Smooth muscle cell (in vitro differentiated cells): ENCODE data around the gene NLGN1. TPM values are rescaled to one million over a fixed set of nuclear protein-coding genes. Genes with fewer than 3 reads are reported as not detected.

Experiments
- DNase-seq: peaks from one replicate; lab custom pipeline; 2025; ENCODE audit not compliant: unreplicated experiment; lab: John Stamatoyannopoulos, UW
- H2AFZ ChIP-seq: fragments of 200-600 bp; sonication (generic); 2 replicates; pipeline ENCODE4 v1.6.0; 2016; ENCODE audit warnings: antibody characterized with exemption, low read depth, mild to moderate bottlenecking
- H3F3A ChIP-seq: fragments of 200-600 bp; sonication (generic); 2 replicates; pipeline ENCODE4 v1.6.0; 2017; ENCODE audit warnings: antibody characterized with exemption, low read depth
- H3K27ac ChIP-seq: fragments of 200-600 bp; sonication (generic); 2 replicates; pipeline ENCODE4 v1.5.1; 2016; ENCODE audit warnings: low read depth, mild to moderate bottlenecking
- H3K27me3 ChIP-seq: fragments of 200-600 bp; sonication (generic); 2 replicates; pipeline ENCODE4 v1.6.1; 2016; ENCODE audit warnings: low read depth, mild to moderate bottlenecking
- H3K36me3 ChIP-seq: fragments of 200-600 bp; sonication (generic); 2 replicates; pipeline ENCODE4 v1.5.1; 2016; ENCODE audit warnings: low read depth
- H3K4me1 ChIP-seq: fragments of 200-600 bp; sonication (generic); 2 replicates; pipeline ENCODE4 v1.5.1; 2016; ENCODE audit warnings: low read depth
- H3K4me2 ChIP-seq: fragments of 200-600 bp; sonication (generic); 2 replicates; pipeline ENCODE4 v1.6.0; 2016; ENCODE audit warnings: mild to moderate bottlenecking
- H3K4me3 ChIP-seq: fragments of 200-600 bp; sonication (generic); 2 replicates; pipeline ENCODE4 v1.5.1; 2016; ENCODE audit warnings: mild to moderate bottlenecking
- H3K79me2 ChIP-seq: fragments of 200-600 bp; sonication (generic); 2 replicates; pipeline ENCODE4 v1.6.0; 2016; ENCODE audit warnings: low read depth, mild to moderate bottlenecking
- H3K9ac ChIP-seq: fragments of 200-600 bp; sonication (generic); 2 replicates; pipeline ENCODE4 v1.6.0; 2016; ENCODE audit warnings: low read depth
- H3K9me3 ChIP-seq: fragments of 200-600 bp; sonication (generic); replicated peaks from 2 replicates; pipeline ENCODE4 v1.5.1; 2016; ENCODE audit warnings: low read depth
- H4K20me1 ChIP-seq: fragments of 200-600 bp; sonication (generic); 2 replicates; pipeline ENCODE4 v1.6.0; 2016; ENCODE audit warnings: low read depth
- WGBS: methylation state at CpG from one replicate; pipeline ENCODE4 v1.1.7; 2016; ENCODE audit warnings: low lambda C conversion rate; 5-methylcytosine and 5-hydroxymethylcytosine counted together
- polyA plus RNA-seq: library from polyadenylated mRNA; unstranded; fragments of >200 nt; fragmentation: Nextera tagmentation; extraction: Ambion mirVana; gene quantifications from 2 replicates; pipeline ENCODE4 v1.2.1, GENCODE V29; 2016
- total RNA-seq: library from RNA; depleted of rRNA; stranded (reverse); fragments of >200 nt; gene quantifications from 2 replicates; pipeline ENCODE4 v1.2.3, GENCODE V29; 2014
- TF ChIP-seq, protein P1 (sequence below): fragments of 200-600 bp; sonication (generic); IDR thresholded peaks from 2 replicates; pipeline ENCODE4 v1.5.1; 2017; ENCODE audit warnings: borderline replicate concordance, mild to moderate bottlenecking, antibody characterized with exemption; ENCODE audit not compliant: insufficient read depth, poor library complexity, severe bottlenecking

Gene NLGN1
- total and polyA plus RNA-seq, 2 experiments from 2014 or later: 0.04 TPM; not detected in 1

DNA sequence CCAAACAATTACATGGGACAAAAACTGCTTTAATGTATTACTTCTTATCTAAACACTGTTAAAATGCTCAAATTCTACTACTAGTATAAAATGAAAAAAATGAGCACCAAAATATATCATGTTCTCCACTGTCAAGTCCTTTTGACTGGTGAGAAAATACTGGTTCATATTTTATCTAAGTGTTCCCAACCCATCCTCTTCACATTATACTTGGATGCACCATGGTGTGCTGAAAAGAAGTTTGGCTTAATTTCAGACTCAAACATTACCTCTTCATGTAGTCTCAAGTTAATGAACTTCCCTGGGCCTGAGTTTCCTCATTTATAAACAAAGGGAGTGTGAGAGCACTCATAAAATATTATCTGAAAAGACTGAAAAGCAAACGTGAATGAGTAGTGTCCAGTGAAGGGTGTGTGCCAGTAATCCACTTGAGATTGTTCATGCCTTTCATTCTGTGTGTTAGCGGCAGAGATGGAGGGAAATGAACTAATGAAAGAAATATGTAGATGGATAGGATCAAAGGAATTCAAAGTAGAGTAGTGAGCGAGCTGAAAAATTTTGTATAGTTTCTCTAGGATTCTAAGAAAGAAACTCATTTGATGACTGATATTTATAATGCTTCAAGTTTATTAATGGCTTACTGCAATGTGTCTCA lies 263.2 kb downstream of the NLGN1 start:
- Histone ChIP-seq H3K9ac (no peak overlapping the region), H3K4me3 (no peak overlapping the region), H3K27me3 (no peaks in the 10 kb centered on the region), H3K79me2 (no peaks in the 10 kb centered on the region), H4K20me1 (no peaks in the 10 kb centered on the region), H3F3A (no peaks in the 10 kb centered on the region), H3K4me1 (no peaks in the 10 kb centered on the region), H3K36me3 (no peaks in the 10 kb centered on the region), H2AFZ (no peak overlapping the region), H3K27ac (no peak overlapping the region), H3K4me2 (peak overlapping the region; percentile 22), H3K9me3 (no peaks in the 10 kb centered on the region)
- DNase-seq: no peak
- WGBS: 15% methylated on average over 3 of the region's 3 CpGs
- TF ChIP-seq, protein P1, sequence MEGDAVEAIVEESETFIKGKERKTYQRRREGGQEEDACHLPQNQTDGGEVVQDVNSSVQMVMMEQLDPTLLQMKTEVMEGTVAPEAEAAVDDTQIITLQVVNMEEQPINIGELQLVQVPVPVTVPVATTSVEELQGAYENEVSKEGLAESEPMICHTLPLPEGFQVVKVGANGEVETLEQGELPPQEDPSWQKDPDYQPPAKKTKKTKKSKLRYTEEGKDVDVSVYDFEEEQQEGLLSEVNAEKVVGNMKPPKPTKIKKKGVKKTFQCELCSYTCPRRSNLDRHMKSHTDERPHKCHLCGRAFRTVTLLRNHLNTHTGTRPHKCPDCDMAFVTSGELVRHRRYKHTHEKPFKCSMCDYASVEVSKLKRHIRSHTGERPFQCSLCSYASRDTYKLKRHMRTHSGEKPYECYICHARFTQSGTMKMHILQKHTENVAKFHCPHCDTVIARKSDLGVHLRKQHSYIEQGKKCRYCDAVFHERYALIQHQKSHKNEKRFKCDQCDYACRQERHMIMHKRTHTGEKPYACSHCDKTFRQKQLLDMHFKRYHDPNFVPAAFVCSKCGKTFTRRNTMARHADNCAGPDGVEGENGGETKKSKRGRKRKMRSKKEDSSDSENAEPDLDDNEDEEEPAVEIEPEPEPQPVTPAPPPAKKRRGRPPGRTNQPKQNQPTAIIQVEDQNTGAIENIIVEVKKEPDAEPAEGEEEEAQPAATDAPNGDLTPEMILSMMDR: no peak

DNA sequence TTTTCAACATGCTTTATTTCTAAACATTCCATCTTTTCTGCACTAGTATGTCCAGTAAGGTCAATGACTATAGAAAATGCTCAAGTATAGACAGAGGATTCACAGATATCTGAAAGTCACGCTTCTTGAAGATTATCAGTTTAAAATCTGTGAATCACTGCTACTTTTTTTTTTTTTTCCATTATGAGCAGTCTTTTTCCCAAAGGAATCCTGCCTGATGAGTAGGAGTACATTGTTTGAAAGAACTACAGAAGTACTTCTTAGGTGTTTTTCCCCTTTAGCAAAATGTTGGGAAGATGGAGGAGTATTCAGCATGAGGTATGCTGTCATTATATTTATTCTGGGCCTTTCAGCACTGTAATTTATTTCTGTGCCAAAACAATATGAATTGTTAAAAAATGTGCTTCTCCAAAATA lies 266.2 kb downstream of the NLGN1 start:
- no peak for DNase-seq
- WGBS: 31% methylated on average over 1 of the region's 1 CpG
- TF ChIP-seq, protein P1: no peak
- Histone ChIP-seq H3K79me2 (no peaks in the 10 kb centered on the region), H2AFZ (no peak overlapping the region), H3K27me3 (no peaks in the 10 kb centered on the region), H3K9ac (no peak overlapping the region), H3K36me3 (no peaks in the 10 kb centered on the region), H4K20me1 (no peaks in the 10 kb centered on the region), H3K4me1 (no peaks in the 10 kb centered on the region), H3K4me3 (no peak overlapping the region), H3K4me2 (no peak overlapping the region), H3K9me3 (no peaks in the 10 kb centered on the region), H3F3A (no peaks in the 10 kb centered on the region), H3K27ac (no peak overlapping the region)

DNA sequence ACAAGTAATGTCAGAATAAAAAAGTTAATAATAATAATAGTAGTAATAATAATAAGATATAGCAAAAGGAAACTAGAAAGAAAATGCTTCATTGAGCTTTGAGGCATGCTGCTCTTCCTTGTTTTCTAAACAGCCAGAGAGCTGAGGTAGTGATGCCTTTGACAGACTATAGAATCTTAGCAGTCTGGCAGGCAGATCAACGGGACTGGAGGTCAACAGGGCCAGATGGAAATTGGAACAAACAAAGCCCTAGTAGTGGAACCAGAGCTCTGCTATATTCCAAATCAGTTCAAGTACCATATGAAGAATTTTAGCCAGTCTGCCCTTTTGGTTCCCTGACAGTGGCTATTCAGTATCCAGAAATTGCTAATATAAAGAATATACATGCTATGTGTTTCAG lies 278.6 kb downstream of the NLGN1 start:
- Histone ChIP-seq H3K4me3 (no peak overlapping the region), H3F3A (no peaks in the 10 kb centered on the region), H4K20me1 (no peaks in the 10 kb centered on the region), H3K79me2 (no peaks in the 10 kb centered on the region), H3K4me2 (no peak overlapping the region), H3K36me3 (no peaks in the 10 kb centered on the region), H3K27me3 (no peaks in the 10 kb centered on the region), H3K9ac (no peak overlapping the region), H3K4me1 (no peaks in the 10 kb centered on the region), H3K27ac (no peak overlapping the region), H3K9me3 (no peaks in the 10 kb centered on the region), H2AFZ (no peak overlapping the region)
- 77% methylated on average over 1 of the region's 1 CpG for WGBS
- TF ChIP-seq, protein P1: no peak
- no peak for DNase-seq

- H3K4me2 ChIP-seq: no peak overlapping the region
- no peaks in the 10 kb centered on the region for H3K79me2 ChIP-seq
- no peaks in the 10 kb centered on the region for H3K36me3 ChIP-seq
- no peaks in the 10 kb centered on the region for H3K4me1 ChIP-seq
- TF ChIP-seq, protein P1: no peak
- H3F3A ChIP-seq: no peaks in the 10 kb centered on the region
- DNase-seq: no peak
- H2AFZ ChIP-seq: no peak overlapping the region
- no peak overlapping the region for H3K9ac ChIP-seq
- no peaks in the 10 kb centered on the region for H3K27me3 ChIP-seq
- H4K20me1 ChIP-seq: no peaks in the 10 kb centered on the region
- H3K4me3 ChIP-seq: no peak overlapping the region
- WGBS: 97% methylated on average over 1 of the region's 1 CpG
- no peak overlapping the region for H3K27ac ChIP-seq
- H3K9me3 ChIP-seq: no peaks in the 10 kb centered on the region
Measured at GRCh38 chr3:173681188-173681678, 283.7 kb downstream of the NLGN1 start.
